Measurements from ENCODE around the gene ONECUT3. TPM values are rescaled to one million over a fixed set of nuclear protein-coding genes. Genes with fewer than 3 reads are reported as not detected.
"Not testable (repeated sequence)": the region's sequence is repeated elsewhere in the genome, so short reads cannot be mapped to it uniquely, and the experiment has no call there.

Gene ONECUT3
- total RNA-seq, 2 experiments from 2014 or later = not detected

- Histone ChIP-seq H4K20me1 (ENCODE audit: insufficient read depth, low read length) (no peaks in the 10 kb centered on the region), H3K36me3 (ENCODE audit: insufficient read depth, low read length) (no peaks in the 10 kb centered on the region), H3K4me2 (ENCODE audit: low read length) (no peak overlapping the region), H3K9me3 (ENCODE audit: low read length) (no peaks in the 10 kb centered on the region), H2AFZ (ENCODE audit: low read length) (no peak overlapping the region), H3K4me1 (ENCODE audit: insufficient read depth, low read length, poor library complexity, severe bottlenecking) (no peaks in the 10 kb centered on the region), H3K9me2 (ENCODE audit: insufficient read depth, low read length) (no peaks in the 10 kb centered on the region), H3K4me3 (ENCODE audit: low read depth, low read length, poor library complexity, severe bottlenecking) (no peak overlapping the region), H3K79me2 (ENCODE audit: insufficient read depth, low read depth, low read length) (no peaks in the 10 kb centered on the region), H3K27ac (ENCODE audit: low read depth, low read length, poor library complexity, severe bottlenecking) (no peak overlapping the region)
- ChIA-PET POLR2A (no interaction called here), CTCF (ENCODE audit: unreplicated experiment) (no interaction called here)
- TF ChIP-seq CTCF (conservative IDR thresholded peaks at IDR 0.05; ENCODE audit: low read length) = no peak
- TF ChIP-seq EZH2phosphoT487 (IDR thresholded peaks at IDR 0.05; ENCODE audit: borderline replicate concordance, low read depth, low read length) = no peak
- intact Hi-C loops (cut with micrococcal nuclease; ENCODE audit: unreplicated experiment) = no loop called here
- no peak for DNase-seq (ENCODE audit: low spot score)
- no TSS peak for BruUV-seq (replicated peaks)
Observed at GRCh38 chr19:1758959-1759903, 5.9 kb downstream of the ONECUT3 start.

- Histone ChIP-seq H3K4me3 (ENCODE audit: low read depth, low read length, poor library complexity, severe bottlenecking) (no peak overlapping the region), H3K4me1 (ENCODE audit: insufficient read depth, low read length, poor library complexity, severe bottlenecking) (no peaks in the 10 kb centered on the region), H3K36me3 (ENCODE audit: insufficient read depth, low read length) (no peaks in the 10 kb centered on the region), H2AFZ (ENCODE audit: low read length) (no peak overlapping the region), H3K9me3 (ENCODE audit: low read length) (no peaks in the 10 kb centered on the region), H3K4me2 (ENCODE audit: low read length) (no peak overlapping the region), H3K79me2 (ENCODE audit: insufficient read depth, low read depth, low read length) (no peaks in the 10 kb centered on the region), H3K9me2 (ENCODE audit: insufficient read depth, low read length) (no peaks in the 10 kb centered on the region), H3K27ac (ENCODE audit: low read depth, low read length, poor library complexity, severe bottlenecking) (no peak overlapping the region), H4K20me1 (ENCODE audit: insufficient read depth, low read length) (no peaks in the 10 kb centered on the region)
- ChIA-PET CTCF (ENCODE audit: unreplicated experiment) (no interaction called here), POLR2A (no interaction called here)
- TF ChIP-seq CTCF (conservative IDR thresholded peaks at IDR 0.05; ENCODE audit: low read length) = no peak
- TF ChIP-seq EZH2phosphoT487 (IDR thresholded peaks at IDR 0.05; ENCODE audit: borderline replicate concordance, low read depth, low read length) = no peak
- BruUV-seq (replicated peaks) = no TSS peak
- intact Hi-C loops (cut with micrococcal nuclease; ENCODE audit: unreplicated experiment) = no loop called here
- DNase-seq (ENCODE audit: low spot score) = no peak
Observed at GRCh38 chr19:1760020-1760419, 6.7 kb downstream of the ONECUT3 start.

- H2AFZ ChIP-seq (ENCODE audit: low read length); H3K4me3 ChIP-seq (ENCODE audit: low read depth, low read length, poor library complexity, severe bottlenecking); H3K79me2 ChIP-seq (ENCODE audit: insufficient read depth, low read depth, low read length); POLR2A ChIA-PET; H3K4me2 ChIP-seq (ENCODE audit: low read length); H3K9me3 ChIP-seq (ENCODE audit: low read length); intact Hi-C loops (cut with micrococcal nuclease; ENCODE audit: unreplicated experiment); H3K9me2 ChIP-seq (ENCODE audit: insufficient read depth, low read length); H3K27ac ChIP-seq (ENCODE audit: low read depth, low read length, poor library complexity, severe bottlenecking); BruUV-seq (replicated peaks); H4K20me1 ChIP-seq (ENCODE audit: insufficient read depth, low read length); H3K4me1 ChIP-seq (ENCODE audit: insufficient read depth, low read length, poor library complexity, severe bottlenecking); DNase-seq (ENCODE audit: low spot score); H3K36me3 ChIP-seq (ENCODE audit: insufficient read depth, low read length): not testable (repeated sequence)
- CTCF ChIA-PET (ENCODE audit: unreplicated experiment) = interaction anchor here (0.6 kb wide), 1 partner anchor 469 kb away, joined by 4 read pairs; no protein-coding TSS in a partner anchor
Observed at GRCh38 chr19:1760786-1761527, 7.7 kb downstream of the ONECUT3 start.

All from OCI-LY7 (cell line).